ENCODE measurements around the gene SLITRK3. TPM values are rescaled to one million over a fixed set of nuclear protein-coding genes. Genes with fewer than 3 reads are reported as not detected.
A peak's percentile ranks its signal among the peaks of the same experiment; 100 is the strongest.

SLITRK3 gene
- total RNA-seq, 1 donor from 2014 or later: not detected

- H3K4me3 ChIP-seq (ENCODE audit: low read depth, low read length): no peak overlapping the region
- DNase-seq (ENCODE audit: low read depth): no peak
- TF ChIP-seq CTCF (conservative IDR thresholded peaks at IDR 0.05; ENCODE audit: low read depth, low read length): no peak
These were observed 15.5 kb upstream of the SLITRK3 start for GRCh38 chr3:165211721-165212120.

- no peak for TF ChIP-seq CTCF (conservative IDR thresholded peaks at IDR 0.05; ENCODE audit: low read depth, low read length)
- no peak for DNase-seq (ENCODE audit: low read depth)
- no peak overlapping the region for H3K4me3 ChIP-seq (ENCODE audit: low read depth, low read length)
These were observed 14.5 kb upstream of the SLITRK3 start for GRCh38 chr3:165210727-165211126.

GRCh38 chr3:165210132-165210531, 13.9 kb upstream of the SLITRK3 start:
- no peak for DNase-seq (ENCODE audit: low read depth)
- peak; percentile 50 for TF ChIP-seq CTCF (conservative IDR thresholded peaks at IDR 0.05; ENCODE audit: low read depth, low read length)
- H3K4me3 ChIP-seq (ENCODE audit: low read depth, low read length): no peak overlapping the region

- DNase-seq (ENCODE audit: low read depth): peak; percentile 9
- peak; percentile 98 for TF ChIP-seq CTCF (conservative IDR thresholded peaks at IDR 0.05; ENCODE audit: low read depth, low read length)
- H3K4me3 ChIP-seq (ENCODE audit: low read depth, low read length): peak overlapping the region; percentile 38
These were observed 10.5 kb upstream of the SLITRK3 start for GRCh38 chr3:165206454-165207266.

- H3K4me3 ChIP-seq (ENCODE audit: low read depth, low read length): no peak overlapping the region
- DNase-seq (ENCODE audit: low read depth): no peak
- no peak for TF ChIP-seq CTCF (conservative IDR thresholded peaks at IDR 0.05; ENCODE audit: low read depth, low read length)
These were observed 8.3 kb upstream of the SLITRK3 start for GRCh38 chr3:165204445-165204844.

- no peak for DNase-seq (ENCODE audit: low read depth)
- no peak for TF ChIP-seq CTCF (conservative IDR thresholded peaks at IDR 0.05; ENCODE audit: low read depth, low read length)
- no peak overlapping the region for H3K4me3 ChIP-seq (ENCODE audit: low read depth, low read length)
These were observed 6.8 kb upstream of the SLITRK3 start for GRCh38 chr3:165202995-165203394.

GRCh38 chr3:165201964-165202363, 5.8 kb upstream of the SLITRK3 start:
- no peak for TF ChIP-seq CTCF (conservative IDR thresholded peaks at IDR 0.05; ENCODE audit: low read depth, low read length)
- no peak overlapping the region for H3K4me3 ChIP-seq (ENCODE audit: low read depth, low read length)
- DNase-seq (ENCODE audit: low read depth): no peak
